ENCODE results near the gene ATP11B. TPM values are rescaled to one million over a fixed set of nuclear protein-coding genes. Genes with fewer than 3 reads are reported as not detected.

Gene ATP11B
- total and polyA plus RNA-seq, 9 of the 15 experiments (the other 6 are each of a cell fraction or from before 2014, with no cell fraction given) = 11.9 to 68.7 (median 41.8) TPM

DNA sequence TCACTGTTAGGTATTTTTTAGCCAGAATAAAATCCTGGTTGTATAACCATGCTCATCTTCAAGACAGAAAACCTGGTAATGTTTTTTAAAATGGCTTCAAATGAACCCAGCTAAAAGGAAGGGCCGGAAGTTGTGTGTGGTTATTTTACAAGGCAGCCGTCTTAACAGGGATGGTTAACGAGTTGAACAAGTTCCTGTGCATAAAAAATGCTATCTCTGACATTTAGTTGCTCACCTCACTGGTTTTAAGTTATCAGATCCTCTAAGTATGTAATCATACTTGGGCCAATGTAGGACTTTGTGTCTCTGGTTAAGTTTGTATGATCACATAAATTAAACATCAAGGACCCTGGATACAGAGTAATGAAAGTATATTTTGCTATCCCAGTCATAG is 2.1 kb downstream of the ATP11B start (continued):
- TF ChIP-seq ETV5 (CRISPR knock-in tag; IDR thresholded peaks at IDR 0.05; ENCODE audit: low read depth) = no peak
- TF ChIP-seq SUPT5H (IDR thresholded peaks at IDR 0.05) = no peak
- TF ChIP-seq SMAD2 (IDR thresholded peaks at IDR 0.05; ENCODE audit: low read depth, low read length) = no peak
- TF ChIP-seq MYBL2 (IDR thresholded peaks at IDR 0.05; ENCODE audit: low read depth) = no peak
- TF ChIP-seq MYBL2 (CRISPR knock-in tag; IDR thresholded peaks at IDR 0.05; ENCODE audit: borderline replicate concordance) = no peak
- TF ChIP-seq, protein P1, sequence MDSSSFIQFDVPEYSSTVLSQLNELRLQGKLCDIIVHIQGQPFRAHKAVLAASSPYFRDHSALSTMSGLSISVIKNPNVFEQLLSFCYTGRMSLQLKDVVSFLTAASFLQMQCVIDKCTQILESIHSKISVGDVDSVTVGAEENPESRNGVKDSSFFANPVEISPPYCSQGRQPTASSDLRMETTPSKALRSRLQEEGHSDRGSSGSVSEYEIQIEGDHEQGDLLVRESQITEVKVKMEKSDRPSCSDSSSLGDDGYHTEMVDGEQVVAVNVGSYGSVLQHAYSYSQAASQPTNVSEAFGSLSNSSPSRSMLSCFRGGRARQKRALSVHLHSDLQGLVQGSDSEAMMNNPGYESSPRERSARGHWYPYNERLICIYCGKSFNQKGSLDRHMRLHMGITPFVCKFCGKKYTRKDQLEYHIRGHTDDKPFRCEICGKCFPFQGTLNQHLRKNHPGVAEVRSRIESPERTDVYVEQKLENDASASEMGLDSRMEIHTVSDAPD (CRISPR knock-in tag; IDR thresholded peaks at IDR 0.05) = no peak
- TF ChIP-seq, protein P2, sequence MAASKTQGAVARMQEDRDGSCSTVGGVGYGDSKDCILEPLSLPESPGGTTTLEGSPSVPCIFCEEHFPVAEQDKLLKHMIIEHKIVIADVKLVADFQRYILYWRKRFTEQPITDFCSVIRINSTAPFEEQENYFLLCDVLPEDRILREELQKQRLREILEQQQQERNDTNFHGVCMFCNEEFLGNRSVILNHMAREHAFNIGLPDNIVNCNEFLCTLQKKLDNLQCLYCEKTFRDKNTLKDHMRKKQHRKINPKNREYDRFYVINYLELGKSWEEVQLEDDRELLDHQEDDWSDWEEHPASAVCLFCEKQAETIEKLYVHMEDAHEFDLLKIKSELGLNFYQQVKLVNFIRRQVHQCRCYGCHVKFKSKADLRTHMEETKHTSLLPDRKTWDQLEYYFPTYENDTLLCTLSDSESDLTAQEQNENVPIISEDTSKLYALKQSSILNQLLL (CRISPR knock-in tag; IDR thresholded peaks at IDR 0.05; ENCODE audit: borderline replicate concordance) = no peak
- TF ChIP-seq PHF8 (IDR thresholded peaks at IDR 0.05; ENCODE audit: borderline replicate concordance, low read length) = no peak
- TF ChIP-seq ZNF263 (CRISPR knock-in tag; IDR thresholded peaks at IDR 0.05; ENCODE audit: borderline replicate concordance) = no peak
- no peak for TF ChIP-seq SNIP1 (IDR thresholded peaks at IDR 0.05; ENCODE audit: low read depth)
- TF ChIP-seq CLOCK (CRISPR knock-in tag; IDR thresholded peaks at IDR 0.05; ENCODE audit: borderline replicate concordance) = no peak
- no peak for TF ChIP-seq MYNN (IDR thresholded peaks at IDR 0.05)
- TF ChIP-seq MYNN (CRISPR knock-in tag; IDR thresholded peaks at IDR 0.05) = no peak
- TF ChIP-seq, protein P3, sequence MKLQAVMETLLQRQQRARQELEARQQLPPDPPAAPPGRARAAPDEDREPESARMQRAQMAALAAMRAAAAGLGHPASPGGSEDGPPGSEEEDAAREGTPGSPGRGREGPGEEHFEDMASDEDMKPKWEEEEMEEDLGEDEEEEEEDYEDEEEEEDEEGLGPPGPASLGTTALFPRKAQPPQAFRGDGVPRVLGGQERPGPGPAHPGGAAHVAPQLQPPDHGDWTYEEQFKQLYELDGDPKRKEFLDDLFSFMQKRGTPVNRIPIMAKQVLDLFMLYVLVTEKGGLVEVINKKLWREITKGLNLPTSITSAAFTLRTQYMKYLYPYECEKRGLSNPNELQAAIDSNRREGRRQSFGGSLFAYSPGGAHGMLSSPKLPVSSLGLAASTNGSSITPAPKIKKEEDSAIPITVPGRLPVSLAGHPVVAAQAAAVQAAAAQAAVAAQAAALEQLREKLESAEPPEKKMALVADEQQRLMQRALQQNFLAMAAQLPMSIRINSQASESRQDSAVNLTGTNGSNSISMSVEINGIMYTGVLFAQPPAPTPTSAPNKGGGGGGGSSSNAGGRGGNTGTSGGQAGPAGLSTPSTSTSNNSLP (IDR thresholded peaks at IDR 0.05; ENCODE audit: borderline replicate concordance, low read depth, low read length) = peak; percentile 37; the same call in 1 of the 2 replicates
- TF ChIP-seq, protein P4, sequence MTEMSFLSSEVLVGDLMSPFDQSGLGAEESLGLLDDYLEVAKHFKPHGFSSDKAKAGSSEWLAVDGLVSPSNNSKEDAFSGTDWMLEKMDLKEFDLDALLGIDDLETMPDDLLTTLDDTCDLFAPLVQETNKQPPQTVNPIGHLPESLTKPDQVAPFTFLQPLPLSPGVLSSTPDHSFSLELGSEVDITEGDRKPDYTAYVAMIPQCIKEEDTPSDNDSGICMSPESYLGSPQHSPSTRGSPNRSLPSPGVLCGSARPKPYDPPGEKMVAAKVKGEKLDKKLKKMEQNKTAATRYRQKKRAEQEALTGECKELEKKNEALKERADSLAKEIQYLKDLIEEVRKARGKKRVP (CRISPR knock-in tag; IDR thresholded peaks at IDR 0.05) = 0 out of 2 replicates have a peak, but pooled peaks have one; percentile 8
- TF ChIP-seq, protein P5, sequence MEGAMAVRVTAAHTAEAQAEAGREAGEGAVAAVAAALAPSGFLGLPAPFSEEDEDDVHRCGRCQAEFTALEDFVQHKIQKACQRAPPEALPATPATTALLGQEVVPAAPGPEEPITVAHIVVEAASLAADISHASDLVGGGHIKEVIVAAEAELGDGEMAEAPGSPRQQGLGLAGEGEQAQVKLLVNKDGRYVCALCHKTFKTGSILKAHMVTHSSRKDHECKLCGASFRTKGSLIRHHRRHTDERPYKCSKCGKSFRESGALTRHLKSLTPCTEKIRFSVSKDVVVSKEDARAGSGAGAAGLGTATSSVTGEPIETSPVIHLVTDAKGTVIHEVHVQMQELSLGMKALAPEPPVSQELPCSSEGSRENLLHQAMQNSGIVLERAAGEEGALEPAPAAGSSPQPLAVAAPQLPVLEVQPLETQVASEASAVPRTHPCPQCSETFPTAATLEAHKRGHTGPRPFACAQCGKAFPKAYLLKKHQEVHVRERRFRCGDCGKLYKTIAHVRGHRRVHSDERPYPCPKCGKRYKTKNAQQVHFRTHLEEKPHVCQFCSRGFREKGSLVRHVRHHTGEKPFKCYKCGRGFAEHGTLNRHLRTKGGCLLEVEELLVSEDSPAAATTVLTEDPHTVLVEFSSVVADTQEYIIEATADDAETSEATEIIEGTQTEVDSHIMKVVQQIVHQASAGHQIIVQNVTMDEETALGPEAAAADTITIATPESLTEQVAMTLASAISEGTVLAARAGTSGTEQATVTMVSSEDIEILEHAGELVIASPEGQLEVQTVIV (CRISPR knock-in tag; IDR thresholded peaks at IDR 0.05; ENCODE audit: borderline replicate concordance) = no peak
- no peak for TF ChIP-seq ARNT (IDR thresholded peaks at IDR 0.05)
- TF ChIP-seq ZBTB7A (IDR thresholded peaks at IDR 0.05; ENCODE audit: borderline replicate concordance, control insufficient read depth, low read depth, low read length) = no peak
- TF ChIP-seq ZNF212 (CRISPR knock-in tag; IDR thresholded peaks at IDR 0.05) = no peak
